HT1080 (cell line): ENCODE data around the gene SYCE3. TPM values are rescaled to one million over a fixed set of nuclear protein-coding genes. Genes with fewer than 3 reads are reported as not detected.
"Not testable (repeated sequence)": the region's sequence is repeated elsewhere in the genome, so short reads cannot be mapped to it uniquely, and the experiment has no call there.

Experiments
- DNase-seq: peaks from one replicate; pipeline ENCODE4 v3.0.0-alpha.2; 2015; ENCODE audit warnings: low read depth
- total RNA-seq: library from RNA; depleted of rRNA; stranded (reverse); fragments of >200 nt; shearing (Covaris generic); gene quantifications from 2 replicates; pipeline ENCODE4 v1.2.3, GENCODE V29; 2014

SYCE3 gene
- total RNA-seq, 1 experiment from 2014 or later: not detected

- DNase-seq: no peak
Measured at GRCh38 chr22:50522806-50523438, 39.8 kb downstream of the SYCE3 start.

GRCh38 chr22:50522208-50522805 is 40.4 kb downstream of the SYCE3 start:
- no peak for DNase-seq

- DNase-seq: no peak
Measured at GRCh38 chr22:50521710-50522109, 41.0 kb downstream of the SYCE3 start.

GRCh38 chr22:50520826-50521453 is 41.8 kb downstream of the SYCE3 start:
- no peak for DNase-seq

- not testable (repeated sequence) for DNase-seq
Measured at GRCh38 chr22:50520184-50520583, 42.5 kb downstream of the SYCE3 start.

GRCh38 chr22:50519151-50519550 is 43.6 kb downstream of the SYCE3 start:
- DNase-seq: no peak

GRCh38 chr22:50518606-50519005 is 44.1 kb downstream of the SYCE3 start:
- DNase-seq: no peak

- no peak for DNase-seq
Measured at GRCh38 chr22:50517495-50518260, 45.0 kb downstream of the SYCE3 start.

GRCh38 chr22:50516891-50517290 is 45.8 kb downstream of the SYCE3 start:
- DNase-seq: no peak

GRCh38 chr22:50516068-50516467 is 46.7 kb downstream of the SYCE3 start:
- no peak for DNase-seq

- no peak for DNase-seq
Measured at GRCh38 chr22:50513175-50513574, 49.5 kb downstream of the SYCE3 start.

- no peak for DNase-seq
Measured at GRCh38 chr22:50508897-50509296, 53.8 kb downstream of the SYCE3 start.

GRCh38 chr22:50507991-50508884 is 54.5 kb downstream of the SYCE3 start, which contains the start of gene NCAPH2:
NCAPH2 (plus strand) TSS chr22:50508224; CDS start chr22:50508338, 114 bp downstream.
- DNase-seq: peak; percentile 89

- DNase-seq: no peak
Measured at GRCh38 chr22:50507421-50507990, 55.2 kb downstream of the SYCE3 start, which contains the start of gene LMF2. LMF2 (minus strand) TSS chr22:50507702; CDS start chr22:50507675, 27 bp downstream.

GRCh38 chr22:50506611-50507420 is 55.9 kb downstream of the SYCE3 start:
- DNase-seq: no peak

- no peak for DNase-seq
Measured at GRCh38 chr22:50505776-50506610, 56.7 kb downstream of the SYCE3 start.

GRCh38 chr22:50505276-50505775 is 57.4 kb downstream of the SYCE3 start:
- DNase-seq: no peak
